Measurements from ENCODE around the gene LILRA2. TPM values are rescaled to one million over a fixed set of nuclear protein-coding genes. Genes with fewer than 3 reads are reported as not detected.

LILRA2 gene
- total and polyA plus RNA-seq, 2 of the 8 experiments (the other 6 are each of a cell fraction or from before 2014, with no cell fraction given) = not detected

DNA sequence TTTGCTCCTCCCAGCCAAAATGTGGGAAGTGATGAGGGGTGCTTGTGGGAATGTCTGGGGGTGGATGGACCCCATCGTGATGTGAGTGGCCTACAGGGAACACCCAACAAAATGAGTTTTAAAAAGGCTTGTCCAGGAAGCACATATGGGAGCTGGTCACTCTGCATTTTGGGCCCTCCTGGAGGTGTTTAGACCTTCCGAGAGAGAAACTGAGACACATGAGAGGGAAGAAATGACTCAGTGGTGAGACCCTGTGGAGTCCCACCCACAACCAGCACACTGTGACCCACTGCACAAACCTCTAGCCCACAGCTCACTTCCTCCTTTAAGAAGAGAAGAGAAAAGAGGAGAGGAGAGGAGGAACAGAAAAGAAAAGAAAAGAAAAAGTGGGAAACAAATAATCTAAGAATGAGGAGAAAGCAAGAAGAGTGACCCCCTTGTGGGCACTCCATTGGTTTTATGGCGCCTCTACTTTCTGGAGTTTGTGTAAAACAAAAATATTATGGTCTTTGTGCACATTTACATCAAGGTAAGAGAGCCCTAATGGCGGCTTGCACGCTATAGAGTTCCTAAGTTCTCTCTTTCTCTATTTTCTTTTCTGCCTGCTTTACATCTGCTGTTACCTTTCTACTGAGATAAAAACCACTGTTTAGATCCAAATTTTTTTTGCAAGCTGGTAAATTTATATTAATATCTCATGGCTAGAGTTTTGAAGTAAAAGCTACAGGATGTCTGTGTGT is 43.4 kb downstream of the LILRA2 start:
- no peak overlapping the region for H4K8ac ChIP-seq (ENCODE audit: extremely low read depth, insufficient read depth, low read length)
- no peak overlapping the region for H2BK5ac ChIP-seq (ENCODE audit: low read depth, low read length)
- H4K91ac ChIP-seq (replicated peaks; ENCODE audit: insufficient read length, low read length) = no peak overlapping the region
- no peak overlapping the region for H4K5ac ChIP-seq (ENCODE audit: insufficient read length, low read depth, low read length)
- H2AK5ac ChIP-seq (ENCODE audit: low read depth, low read length) = no peak overlapping the region
- H4K20me1 ChIP-seq (replicated peaks in 1 of 2; ENCODE audit: control insufficient read depth in 1 of 2, insufficient read depth in 2 of 2, low read length in 2 of 2) = no peaks in the 10 kb centered on the region
- H3K4me1 ChIP-seq (replicated peaks in 1 of 4; ENCODE audit: control insufficient read depth in 3 of 4, insufficient read depth in 4 of 4, low read length in 3 of 4) = no peaks in the 10 kb centered on the region
- H3K4me3 ChIP-seq (ENCODE audit: extremely low read depth in 1 of 4, insufficient read depth in 2 of 4, low read depth in 3 of 4, low read length in 4 of 4) = no peak overlapping the region
- ChIA-PET POLR2A (ENCODE audit: partially characterized antibody) (interaction anchor here (0.7 kb wide), 1 partner anchor 1174 kb away, joined by 4 read pairs; no protein-coding TSS in a partner anchor), CTCF (ENCODE audit: partially characterized antibody) (interaction anchor here (0.5 to 1.2 kb wide), 6 partner anchors 12 to 1023 kb away, joined by 3 read pairs; no protein-coding TSS in a partner anchor)
- H3K4me2 ChIP-seq (ENCODE audit: insufficient read depth in 1 of 2, low read depth in 2 of 2, low read length in 2 of 2) = no peak overlapping the region
- DNase-seq (ENCODE audit: low read depth in 1 of 2, low spot score in 2 of 2) (no peak), FAIRE-seq (no peak)
- H3K79me1 ChIP-seq (ENCODE audit: low read depth, low read length) = no peaks in the 10 kb centered on the region
- no peaks in the 10 kb centered on the region for H3K27me3 ChIP-seq (replicated peaks in 1 of 4; ENCODE audit: control insufficient read depth in 3 of 4, extremely low read depth in 1 of 4, insufficient read depth in 3 of 4, low read length in 3 of 4)
- peaks cover 24 to 44% of the 10 kb centered on the region in 2 experiments for H3K9me3 ChIP-seq (ENCODE audit: insufficient read depth in 2 of 2, low read depth in 1 of 2, low read length in 1 of 2)
- H3K36me3 ChIP-seq (ENCODE audit: control insufficient read depth in 2 of 4, insufficient read depth in 4 of 4, low read length in 3 of 4) = no peaks in the 10 kb centered on the region
- H2BK20ac ChIP-seq (ENCODE audit: low read length) = no peak overlapping the region
- no peak overlapping the region for H2BK12ac ChIP-seq (ENCODE audit: low read depth, low read length)
- H3K23me2 ChIP-seq (ENCODE audit: low read depth, low read length) = no peaks in the 10 kb centered on the region
- H3K4ac ChIP-seq (replicated peaks; ENCODE audit: insufficient read length, low read depth, low read length) = no peak overlapping the region
- no peak overlapping the region for H2BK120ac ChIP-seq (replicated peaks; ENCODE audit: low read depth, low read length)
- H2AFZ ChIP-seq (ENCODE audit: low read length) = no peak overlapping the region
- no peak overlapping the region for H3K9ac ChIP-seq (replicated peaks in 1 of 4; ENCODE audit: extremely low read depth in 1 of 4, low read depth in 3 of 4, low read length in 3 of 4)
- WGBS, 2 experiments (ENCODE audit: extremely low coverage in 1 of 2, insufficient coverage in 1 of 2, insufficient read length in 1 of 2, insufficient replicate concordance in 2 of 2, low coverage in 1 of 2, low lambda C conversion rate in 2 of 2, missing lambda C conversion rate in 1 of 2) = 36% methylated on average over 5 of the region's 5 CpGs; no CpG with 5 or more reads in 1 of the 2 experiments
- no peak overlapping the region for H3K14ac ChIP-seq (ENCODE audit: insufficient read length)
- H3K23ac ChIP-seq (ENCODE audit: insufficient read length) = no peak overlapping the region
- H3K79me2 ChIP-seq (ENCODE audit: control insufficient read depth in 1 of 2, insufficient read depth in 2 of 2, low read length in 2 of 2) = no peaks in the 10 kb centered on the region
- H3K56ac ChIP-seq (replicated peaks; ENCODE audit: insufficient read length, low read depth, low read length) = no peak overlapping the region
- no peak overlapping the region for H3K27ac ChIP-seq (ENCODE audit: low read depth, low read length)
- no peak overlapping the region for H2BK15ac ChIP-seq (ENCODE audit: low read length)
- H3K18ac ChIP-seq (ENCODE audit: extremely low read depth, low read length) = no peak overlapping the region
- TF ChIP-seq SIX5 (IDR thresholded peaks at IDR 0.05; ENCODE audit: low read depth, low read length) (no peak), KDM1A (IDR thresholded peaks at IDR 0.05; ENCODE audit: borderline replicate concordance, low read length) (no peak), SUZ12 (IDR thresholded peaks at IDR 0.05; ENCODE audit: low read length) (no peak), ZNF274 (IDR thresholded peaks at IDR 0.05; ENCODE audit: borderline replicate concordance, extremely low read depth, low read length) (no peak), SAP30 (IDR thresholded peaks at IDR 0.05; ENCODE audit: insufficient read depth, insufficient replicate concordance, low read length) (no peak), BCL11A (IDR thresholded peaks at IDR 0.05; ENCODE audit: low read depth in 2 of 2, low read length in 2 of 2) (no peak), SP1 (IDR thresholded peaks at IDR 0.05; ENCODE audit: low read depth, low read length) (no peak), SIRT6 (IDR thresholded peaks at IDR 0.05; ENCODE audit: low read length) (no peak), RNF2 (IDR thresholded peaks at IDR 0.05; ENCODE audit: borderline replicate concordance, low read depth, low read length, missing control alignments, poor library complexity, severe bottlenecking) (no peak), CEBPB (IDR thresholded peaks at IDR 0.05; ENCODE audit: low read depth, low read length) (no peak)

Measured in H1 (cell line).